Activated naive CD4-positive, alpha-beta T cell treated with anti-CD3 and anti-CD28 coated beads, Interleukin-2, amount 10 ng/mL, durations not matched to agents 7 days and 5 days (primary cell): Measurements from ENCODE around the gene NCOR1.
"Not testable (repeated sequence)": the region's sequence is repeated elsewhere in the genome, so short reads cannot be mapped to it uniquely, and the experiment has no call there.

Experiments
- CTCF ChIA-PET: fragments of 350-600 bp; sonication (Branson Sonifier 250); formaldehyde crosslinking; loops from one replicate; lab custom pipeline; 2021; ENCODE audit warnings: antibody characterized with exemption; lab: Charles Lee
- DNase-seq: peaks from one replicate; pipeline ENCODE4 v3.0.0-alpha.2; 2020
- H3K27ac Mint-ChIP-seq: one replicate; pipeline ENCODE4 v1.8.0; 2021; ENCODE audit warnings: mild to moderate bottlenecking, moderate library complexity, mixed read lengths
- H3K27me3 Mint-ChIP-seq: one replicate; pipeline ENCODE4 v1.8.0; 2021; ENCODE audit warnings: mild to moderate bottlenecking, mixed read lengths
- H3K36me3 Mint-ChIP-seq: one replicate; pipeline ENCODE4 v1.8.0; 2021; ENCODE audit warnings: mixed read lengths
- H3K4me1 Mint-ChIP-seq: one replicate; pipeline ENCODE4 v1.8.0; 2021; ENCODE audit warnings: mixed read lengths
- H3K4me3 Mint-ChIP-seq: one replicate; pipeline ENCODE4 v1.8.0; 2021; ENCODE audit warnings: mild to moderate bottlenecking, moderate library complexity, mixed read lengths
- H3K9me3 Mint-ChIP-seq: one replicate; pipeline ENCODE4 v1.8.0; 2021; ENCODE audit warnings: mixed read lengths

Gene NCOR1

DNA sequence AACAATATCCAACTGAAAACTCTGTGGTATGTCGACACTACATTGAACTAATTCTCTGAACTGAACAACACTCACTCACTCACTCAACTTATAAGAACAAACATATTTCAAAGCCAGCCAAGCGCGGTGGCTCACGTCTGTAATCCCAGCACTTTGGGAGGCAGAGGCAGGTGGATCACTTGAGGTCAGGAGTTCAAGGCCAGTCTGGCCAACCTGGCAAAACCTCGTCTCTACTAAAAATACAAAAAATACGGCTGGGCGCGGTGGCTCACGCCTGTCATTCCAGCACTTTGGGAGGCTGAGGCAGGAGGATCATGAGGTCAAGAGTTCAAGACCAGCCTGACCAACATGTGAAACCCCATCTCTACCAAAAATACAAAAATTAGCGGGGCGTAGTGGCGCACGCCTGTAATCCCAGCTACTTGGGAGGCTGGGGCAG, 13.6 kb downstream of the NCOR1 start:
- not testable (repeated sequence) for H3K27ac Mint-ChIP-seq, H3K9me3 Mint-ChIP-seq, H3K4me3 Mint-ChIP-seq, H3K27me3 Mint-ChIP-seq, DNase-seq
- Mint-ChIP-seq H3K4me1 (peaks cover 33% of the 10 kb centered on the region), H3K36me3 (peaks cover 19% of the 10 kb centered on the region)
- CTCF ChIA-PET: interaction anchor here (1.1 kb wide), 1 partner anchor 84 kb away, joined by 3 read pairs; no protein-coding TSS in a partner anchor

DNA sequence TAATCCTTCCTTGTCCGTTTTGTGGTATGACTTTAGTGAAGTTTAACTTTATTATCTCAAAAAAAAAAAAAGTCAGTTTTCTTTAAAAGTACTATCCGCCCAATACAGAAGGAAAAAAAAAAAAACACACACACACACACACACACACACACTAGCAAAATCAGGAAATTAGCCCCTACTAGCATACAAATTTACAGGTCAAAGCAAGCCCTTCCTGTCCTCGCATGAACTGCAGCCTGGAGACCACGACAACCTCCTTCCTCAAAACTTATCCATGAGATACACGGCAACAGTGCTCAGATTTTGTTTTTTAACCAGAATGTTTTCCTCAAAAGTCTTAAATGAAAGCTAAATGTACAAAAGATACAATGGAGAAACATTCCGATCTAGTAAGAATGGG, 16.2 kb downstream of the NCOR1 start:
- CTCF ChIA-PET: no interaction called here
- H3K4me1 Mint-ChIP-seq: peaks cover 31% of the 10 kb centered on the region
- DNase-seq: no peak
- no peak overlapping the region for H3K27ac Mint-ChIP-seq
- H3K27me3 Mint-ChIP-seq: no peaks in the 10 kb centered on the region
- H3K36me3 Mint-ChIP-seq: peaks cover 21% of the 10 kb centered on the region
- H3K9me3 Mint-ChIP-seq: no peaks in the 10 kb centered on the region
- H3K4me3 Mint-ChIP-seq: no peak overlapping the region

DNA sequence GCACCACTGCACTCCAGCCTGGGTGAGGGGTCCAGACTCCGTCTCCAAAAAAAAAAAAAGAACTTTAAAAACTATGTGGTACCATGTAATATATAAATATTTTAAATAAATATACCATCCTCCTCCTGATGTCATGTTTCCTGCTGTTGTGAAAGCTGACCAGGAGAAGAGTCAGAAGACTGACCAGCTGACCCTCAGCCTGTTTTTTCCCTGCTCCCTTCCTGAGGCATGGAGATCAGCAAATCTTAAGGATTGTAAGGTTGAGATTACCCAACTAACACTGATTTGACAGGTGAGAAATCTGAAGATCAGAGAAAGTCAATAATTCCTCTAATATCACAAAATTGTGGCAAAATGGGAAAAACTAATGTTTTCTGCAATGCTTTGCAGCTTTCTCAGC, 18.1 kb downstream of the NCOR1 start:
- Mint-ChIP-seq H3K27ac (no peak overlapping the region), H3K27me3 (no peaks in the 10 kb centered on the region), H3K36me3 (peaks cover 31% of the 10 kb centered on the region), H3K4me1 (peaks cover 25% of the 10 kb centered on the region), H3K9me3 (no peaks in the 10 kb centered on the region), H3K4me3 (no peak overlapping the region)
- CTCF ChIA-PET: no interaction called here
- DNase-seq: no peak

- H3K4me3 Mint-ChIP-seq, H3K27ac Mint-ChIP-seq, H3K27me3 Mint-ChIP-seq, DNase-seq, CTCF ChIA-PET, H3K9me3 Mint-ChIP-seq: not testable (repeated sequence)
- H3K4me1 Mint-ChIP-seq: peaks cover 22% of the 10 kb centered on the region
- H3K36me3 Mint-ChIP-seq: peaks cover 40% of the 10 kb centered on the region
Observed at GRCh38 chr17:16194307-16194835, 21.0 kb downstream of the NCOR1 start.

- Mint-ChIP-seq H3K36me3 (peaks cover 36% of the 10 kb centered on the region), H3K9me3 (no peaks in the 10 kb centered on the region), H3K27me3 (no peaks in the 10 kb centered on the region), H3K4me3 (no peak overlapping the region), H3K4me1 (peaks cover 16% of the 10 kb centered on the region), H3K27ac (no peak overlapping the region)
- no peak for DNase-seq
- CTCF ChIA-PET: no interaction called here
Observed at GRCh38 chr17:16191604-16192003, 23.7 kb downstream of the NCOR1 start.

- peaks cover 39% of the 10 kb centered on the region for H3K36me3 Mint-ChIP-seq
- H3K4me3 Mint-ChIP-seq: no peak overlapping the region
- no peak overlapping the region for H3K27ac Mint-ChIP-seq
- H3K27me3 Mint-ChIP-seq: no peaks in the 10 kb centered on the region
- CTCF ChIA-PET: interaction anchor here (0.5 kb wide), 1 partner anchor 16 kb away, joined by 5 read pairs; no protein-coding TSS in a partner anchor
- H3K9me3 Mint-ChIP-seq: no peaks in the 10 kb centered on the region
- peaks cover 16% of the 10 kb centered on the region for H3K4me1 Mint-ChIP-seq
- DNase-seq: no peak
Observed at GRCh38 chr17:16190703-16191360, 24.5 kb downstream of the NCOR1 start.

GRCh38 chr17:16189791-16190348, 25.5 kb downstream of the NCOR1 start:
- Mint-ChIP-seq H3K27ac (no peak overlapping the region), H3K4me3 (no peak overlapping the region), H3K36me3 (peaks cover 44% of the 10 kb centered on the region), H3K4me1 (peaks cover 12% of the 10 kb centered on the region), H3K9me3 (no peaks in the 10 kb centered on the region), H3K27me3 (no peaks in the 10 kb centered on the region)
- no peak for DNase-seq
- CTCF ChIA-PET: interaction anchor here (0.5 kb wide), 1 partner anchor 17 kb away, joined by 5 read pairs; no protein-coding TSS in a partner anchor

DNA sequence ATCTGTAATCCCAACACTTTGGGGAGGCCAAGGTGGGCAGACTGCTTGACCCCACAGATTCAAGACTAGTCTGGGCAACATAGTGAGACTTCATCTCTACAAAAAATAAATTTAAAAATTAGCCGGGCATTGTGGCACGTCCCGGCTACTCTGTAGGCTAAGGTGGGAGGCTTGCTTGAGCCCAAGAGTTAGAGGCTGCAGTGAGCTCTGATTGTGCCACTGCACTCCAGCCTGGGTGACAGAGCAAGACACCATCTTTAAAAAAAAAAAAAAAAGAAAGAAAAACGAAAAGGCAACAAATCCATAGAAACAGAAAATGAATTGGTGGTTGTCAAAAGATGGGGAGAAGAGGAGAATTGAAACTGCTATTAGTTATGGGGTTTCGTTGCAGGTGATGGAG, 27.7 kb downstream of the NCOR1 start:
- no peaks in the 10 kb centered on the region for H3K9me3 Mint-ChIP-seq
- peaks cover 3% of the 10 kb centered on the region for H3K4me1 Mint-ChIP-seq
- H3K27ac Mint-ChIP-seq: no peak overlapping the region
- CTCF ChIA-PET: no interaction called here
- H3K36me3 Mint-ChIP-seq: peaks cover 41% of the 10 kb centered on the region
- H3K4me3 Mint-ChIP-seq: no peak overlapping the region
- no peaks in the 10 kb centered on the region for H3K27me3 Mint-ChIP-seq
- no peak for DNase-seq

- H3K9me3 Mint-ChIP-seq: peaks cover 2% of the 10 kb centered on the region
- H3K27me3 Mint-ChIP-seq: no peaks in the 10 kb centered on the region
- CTCF ChIA-PET: no interaction called here
- H3K36me3 Mint-ChIP-seq: peaks cover 45% of the 10 kb centered on the region
- no peak for DNase-seq
- no peak overlapping the region for H3K4me3 Mint-ChIP-seq
- no peak overlapping the region for H3K27ac Mint-ChIP-seq
- peaks cover 4% of the 10 kb centered on the region for H3K4me1 Mint-ChIP-seq
Observed at GRCh38 chr17:16181581-16181980, 33.8 kb downstream of the NCOR1 start.

DNA sequence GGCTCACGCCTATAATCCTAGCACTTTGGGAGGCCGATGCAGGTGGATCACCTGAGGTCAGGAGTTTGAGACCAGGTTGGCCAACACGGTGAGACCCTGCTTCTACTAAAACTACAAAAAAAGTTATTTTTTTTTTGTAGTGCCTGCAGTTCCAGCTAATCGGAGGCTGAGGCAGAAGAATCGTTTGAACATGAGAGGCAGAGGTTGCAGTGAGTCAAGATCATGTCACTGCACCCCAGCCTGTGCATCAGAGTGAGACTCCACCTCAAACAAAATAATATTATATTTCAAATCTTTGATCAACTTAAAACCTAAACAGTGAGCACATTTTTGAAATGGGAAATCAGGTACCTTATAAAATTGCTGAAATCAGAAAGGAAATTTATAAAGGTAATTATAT, 36.5 kb downstream of the NCOR1 start:
- H3K27me3 Mint-ChIP-seq: no peaks in the 10 kb centered on the region
- H3K4me1 Mint-ChIP-seq: peaks cover 6% of the 10 kb centered on the region
- no peak overlapping the region for H3K27ac Mint-ChIP-seq
- CTCF ChIA-PET: no interaction called here
- H3K36me3 Mint-ChIP-seq: peaks cover 30% of the 10 kb centered on the region
- no peak overlapping the region for H3K4me3 Mint-ChIP-seq
- peaks cover 2% of the 10 kb centered on the region for H3K9me3 Mint-ChIP-seq
- no peak for DNase-seq

GRCh38 chr17:16171613-16172012, 43.7 kb downstream of the NCOR1 start:
- Mint-ChIP-seq H3K4me3 (no peak overlapping the region), H3K4me1 (peaks cover 5% of the 10 kb centered on the region), H3K36me3 (peaks cover 21% of the 10 kb centered on the region), H3K9me3 (no peaks in the 10 kb centered on the region), H3K27me3 (no peaks in the 10 kb centered on the region), H3K27ac (no peak overlapping the region)
- no peak for DNase-seq
- CTCF ChIA-PET: no interaction called here

GRCh38 chr17:16166766-16167165, 48.6 kb downstream of the NCOR1 start:
- H3K4me1 Mint-ChIP-seq, H3K27me3 Mint-ChIP-seq, H3K27ac Mint-ChIP-seq, H3K9me3 Mint-ChIP-seq, CTCF ChIA-PET, H3K4me3 Mint-ChIP-seq, DNase-seq: not testable (repeated sequence)
- H3K36me3 Mint-ChIP-seq: peaks cover 38% of the 10 kb centered on the region

DNA sequence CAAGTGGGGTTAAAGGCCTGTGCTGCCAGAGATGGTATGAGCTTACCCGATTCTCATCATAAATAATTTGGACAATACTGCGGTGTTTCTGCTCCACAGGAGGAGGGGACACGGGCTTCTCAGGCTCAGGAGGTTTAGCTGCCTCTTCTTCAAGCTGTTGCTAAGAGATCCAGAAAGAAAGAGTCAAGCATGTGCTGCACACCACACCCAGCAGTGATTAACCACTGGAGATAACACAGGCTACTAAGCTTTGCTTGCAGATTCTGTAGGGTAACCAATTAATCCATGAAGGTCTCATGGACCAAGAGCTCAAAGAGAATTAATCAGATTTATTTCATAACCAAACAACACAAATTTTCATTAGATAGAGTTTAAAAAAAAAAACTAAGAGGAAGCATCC, 56.6 kb downstream of the NCOR1 start:
- CTCF ChIA-PET: interaction anchor here (0.6 kb wide), 1 partner anchor 54 kb away, joined by 3 read pairs; no protein-coding TSS in a partner anchor
- Mint-ChIP-seq H3K9me3 (no peaks in the 10 kb centered on the region), H3K27me3 (no peaks in the 10 kb centered on the region), H3K27ac (no peak overlapping the region), H3K4me3 (no peak overlapping the region), H3K36me3 (peaks cover 45% of the 10 kb centered on the region), H3K4me1 (no peaks in the 10 kb centered on the region)
- no peak for DNase-seq

DNA sequence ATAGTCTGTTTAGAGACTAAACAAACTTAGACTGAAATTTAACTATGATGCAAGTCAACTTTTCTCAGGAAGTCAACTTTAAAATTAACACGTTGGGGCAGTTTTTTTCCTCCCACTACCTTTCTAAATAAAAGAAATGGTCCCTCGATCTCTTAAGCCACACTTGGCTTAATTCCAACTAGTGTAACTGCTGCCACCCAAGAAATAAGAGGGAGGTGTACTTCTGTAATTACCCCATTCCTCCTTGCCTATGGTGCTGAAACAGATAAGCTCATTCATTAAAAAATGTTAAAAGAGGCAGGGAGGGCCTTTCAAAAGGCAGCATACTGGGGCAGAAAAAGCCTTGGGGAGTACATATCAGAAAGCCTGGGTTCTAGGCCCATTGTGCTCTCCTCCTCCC, 59.8 kb downstream of the NCOR1 start:
- no peak overlapping the region for H3K4me3 Mint-ChIP-seq
- no peak for DNase-seq
- H3K4me1 Mint-ChIP-seq: no peaks in the 10 kb centered on the region
- no peak overlapping the region for H3K27ac Mint-ChIP-seq
- H3K27me3 Mint-ChIP-seq: no peaks in the 10 kb centered on the region
- H3K9me3 Mint-ChIP-seq: peaks cover 2% of the 10 kb centered on the region
- H3K36me3 Mint-ChIP-seq: peaks cover 55% of the 10 kb centered on the region
- CTCF ChIA-PET: no interaction called here

- CTCF ChIA-PET, H3K27me3 Mint-ChIP-seq, H3K27ac Mint-ChIP-seq, H3K4me1 Mint-ChIP-seq, DNase-seq, H3K4me3 Mint-ChIP-seq, H3K9me3 Mint-ChIP-seq: not testable (repeated sequence)
- peaks cover 61% of the 10 kb centered on the region for H3K36me3 Mint-ChIP-seq
Observed at GRCh38 chr17:16152326-16152725, 63.0 kb downstream of the NCOR1 start.
